Ishikawa (cell line): ENCODE measurements around the gene NT5C.

Experiments used
- CEBPB ChIP-seq: IDR thresholded peaks from 2 replicates; pipeline ENCODE4 v1.6.1; 2012
- CREB1 ChIP-seq: IDR thresholded peaks from 2 replicates; pipeline ENCODE4 v1.6.1; 2012; ENCODE audit warnings: low read depth
- EGR1 ChIP-seq: IDR thresholded peaks from 2 replicates; pipeline ENCODE4 v1.6.1; 2012
- EP300 ChIP-seq: IDR thresholded peaks from 2 replicates; pipeline ENCODE4 v1.6.1; 2012; ENCODE audit warnings: borderline replicate concordance
- FOXM1 ChIP-seq: IDR thresholded peaks from 2 replicates; pipeline ENCODE4 v1.6.1; 2012; ENCODE audit warnings: low read depth, borderline replicate concordance
- TAF1 ChIP-seq: IDR thresholded peaks from 2 replicates; pipeline ENCODE4 v1.6.1; 2012; ENCODE audit warnings: low read depth, mild to moderate bottlenecking
- YY1 ChIP-seq: IDR thresholded peaks from 2 replicates; pipeline ENCODE4 v1.6.1; 2012; ENCODE audit warnings: low read depth
- ZBTB7A ChIP-seq: IDR thresholded peaks from 2 replicates; pipeline ENCODE4 v1.6.1; 2012; ENCODE audit warnings: low read depth
- TF ChIP-seq, protein P1 (sequence below): IDR thresholded peaks from 2 replicates; pipeline ENCODE4 v1.6.1; 2012
- TF ChIP-seq, protein P2 (sequence below): IDR thresholded peaks from 2 replicates; pipeline ENCODE4 v1.6.1; 2012
- TF ChIP-seq, protein P3 (sequence below): IDR thresholded peaks from 2 replicates; pipeline ENCODE4 v1.6.1; 2012; ENCODE audit warnings: low read depth, mild to moderate bottlenecking

DNA sequence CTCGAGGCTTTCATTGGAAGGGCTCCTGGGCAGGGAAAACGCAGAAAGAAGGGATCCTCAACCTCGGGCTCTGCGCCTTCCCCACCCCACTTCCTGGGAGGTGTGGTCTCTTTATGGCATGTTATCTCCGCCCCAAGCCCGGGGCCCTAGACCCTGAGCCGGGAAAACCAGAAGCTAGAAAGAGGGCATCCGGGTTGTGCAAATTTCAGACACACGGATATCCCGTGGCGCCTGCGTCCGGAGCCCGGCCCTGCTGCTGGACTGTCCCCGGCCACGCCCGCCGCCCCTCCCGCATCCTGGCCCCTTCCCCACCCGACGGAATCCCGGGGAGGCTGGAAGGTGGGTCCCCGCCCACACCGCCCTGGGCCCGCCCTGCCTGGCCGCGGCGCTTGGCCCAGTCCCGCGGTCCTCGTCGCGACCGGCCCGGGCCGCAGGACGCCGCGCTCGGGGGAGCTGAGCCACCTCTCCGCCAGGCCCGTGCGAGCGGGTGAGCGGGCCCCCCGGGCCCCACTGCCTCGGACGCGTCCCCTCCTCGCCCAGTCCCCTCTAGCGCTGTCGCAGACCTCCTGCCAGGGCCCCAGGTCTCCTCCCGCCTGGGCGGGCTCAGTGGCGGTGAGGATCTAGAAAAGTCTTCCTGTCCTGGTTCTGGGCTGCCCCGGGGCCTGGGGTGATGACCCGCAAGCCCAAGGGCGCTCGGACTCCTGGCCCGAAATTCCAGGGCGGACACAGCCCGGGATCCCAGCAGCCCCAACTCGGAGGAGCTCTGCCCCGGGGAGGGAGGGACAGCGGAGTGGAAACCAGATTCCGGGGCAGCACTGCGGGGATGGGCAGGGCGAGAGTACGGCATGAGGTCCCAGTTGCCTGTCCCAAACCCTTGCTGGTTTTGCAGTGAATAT is 43.7 kb downstream of the NT5C start, which contains the start of gene SLC16A5:
- no peak for TF ChIP-seq EP300
- TF ChIP-seq CEBPB, result peak; percentile 79; the same call in 1 of the 2 replicates
- TF ChIP-seq CREB1, result no peak; the same call in 1 of the 2 replicates
- TF ChIP-seq, protein P1, sequence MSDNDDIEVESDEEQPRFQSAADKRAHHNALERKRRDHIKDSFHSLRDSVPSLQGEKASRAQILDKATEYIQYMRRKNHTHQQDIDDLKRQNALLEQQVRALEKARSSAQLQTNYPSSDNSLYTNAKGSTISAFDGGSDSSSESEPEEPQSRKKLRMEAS, result peak; percentile 26; the same call in 1 of the 2 replicates
- no peak; the same call in 1 of the 2 replicates for TF ChIP-seq TAF1
- TF ChIP-seq, protein P2, sequence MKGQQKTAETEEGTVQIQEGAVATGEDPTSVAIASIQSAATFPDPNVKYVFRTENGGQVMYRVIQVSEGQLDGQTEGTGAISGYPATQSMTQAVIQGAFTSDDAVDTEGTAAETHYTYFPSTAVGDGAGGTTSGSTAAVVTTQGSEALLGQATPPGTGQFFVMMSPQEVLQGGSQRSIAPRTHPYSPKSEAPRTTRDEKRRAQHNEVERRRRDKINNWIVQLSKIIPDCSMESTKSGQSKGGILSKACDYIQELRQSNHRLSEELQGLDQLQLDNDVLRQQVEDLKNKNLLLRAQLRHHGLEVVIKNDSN, result peak; percentile 11; the same call in 1 of the 2 replicates
- TF ChIP-seq FOXM1, result no peak
- TF ChIP-seq ZBTB7A, result peak; percentile 92
- no peak for TF ChIP-seq YY1
- peak; percentile 78 for TF ChIP-seq EGR1
- TF ChIP-seq, protein P3, sequence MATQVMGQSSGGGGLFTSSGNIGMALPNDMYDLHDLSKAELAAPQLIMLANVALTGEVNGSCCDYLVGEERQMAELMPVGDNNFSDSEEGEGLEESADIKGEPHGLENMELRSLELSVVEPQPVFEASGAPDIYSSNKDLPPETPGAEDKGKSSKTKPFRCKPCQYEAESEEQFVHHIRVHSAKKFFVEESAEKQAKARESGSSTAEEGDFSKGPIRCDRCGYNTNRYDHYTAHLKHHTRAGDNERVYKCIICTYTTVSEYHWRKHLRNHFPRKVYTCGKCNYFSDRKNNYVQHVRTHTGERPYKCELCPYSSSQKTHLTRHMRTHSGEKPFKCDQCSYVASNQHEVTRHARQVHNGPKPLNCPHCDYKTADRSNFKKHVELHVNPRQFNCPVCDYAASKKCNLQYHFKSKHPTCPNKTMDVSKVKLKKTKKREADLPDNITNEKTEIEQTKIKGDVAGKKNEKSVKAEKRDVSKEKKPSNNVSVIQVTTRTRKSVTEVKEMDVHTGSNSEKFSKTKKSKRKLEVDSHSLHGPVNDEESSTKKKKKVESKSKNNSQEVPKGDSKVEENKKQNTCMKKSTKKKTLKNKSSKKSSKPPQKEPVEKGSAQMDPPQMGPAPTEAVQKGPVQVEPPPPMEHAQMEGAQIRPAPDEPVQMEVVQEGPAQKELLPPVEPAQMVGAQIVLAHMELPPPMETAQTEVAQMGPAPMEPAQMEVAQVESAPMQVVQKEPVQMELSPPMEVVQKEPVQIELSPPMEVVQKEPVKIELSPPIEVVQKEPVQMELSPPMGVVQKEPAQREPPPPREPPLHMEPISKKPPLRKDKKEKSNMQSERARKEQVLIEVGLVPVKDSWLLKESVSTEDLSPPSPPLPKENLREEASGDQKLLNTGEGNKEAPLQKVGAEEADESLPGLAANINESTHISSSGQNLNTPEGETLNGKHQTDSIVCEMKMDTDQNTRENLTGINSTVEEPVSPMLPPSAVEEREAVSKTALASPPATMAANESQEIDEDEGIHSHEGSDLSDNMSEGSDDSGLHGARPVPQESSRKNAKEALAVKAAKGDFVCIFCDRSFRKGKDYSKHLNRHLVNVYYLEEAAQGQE, result no peak
